Loucy (cell line): ENCODE data around the gene ANTXR2.

Experiments used
- H2AFZ ChIP-seq: fragments of 200-600 bp; sonication (generic); 2 replicates; pipeline ENCODE4 v1.6.0; 2016; ENCODE audit warnings: antibody characterized with exemption, mild to moderate bottlenecking, low read length, moderate library complexity
- H3F3A ChIP-seq: fragments of 200-600 bp; 2 replicates; pipeline ENCODE4 v1.6.0; 2016; ENCODE audit warnings: antibody characterized with exemption, low read depth, mild to moderate bottlenecking
- H3K27me3 ChIP-seq: fragments of 200-600 bp; sonication (generic); 2 replicates; pipeline ENCODE4 v1.6.1; 2014; ENCODE audit warnings: low read length, mild to moderate bottlenecking; ENCODE audit not compliant: insufficient read depth, poor library complexity, severe bottlenecking
- H3K36me3 ChIP-seq: fragments of 200-600 bp; sonication (generic); 2 replicates; pipeline ENCODE4 v1.6.1; 2016; ENCODE audit warnings: low read length; ENCODE audit not compliant: insufficient read depth
- H3K4me1 ChIP-seq: fragments of 200-600 bp; sonication (generic); 2 replicates; pipeline ENCODE4 v1.5.1; 2014; ENCODE audit warnings: low read length, mild to moderate bottlenecking; ENCODE audit not compliant: insufficient read depth, poor library complexity, severe bottlenecking
- H3K4me2 ChIP-seq: fragments of 200-600 bp; sonication (generic); 2 replicates; pipeline ENCODE4 v1.6.0; 2014; ENCODE audit warnings: antibody characterized with exemption, low read length, low read depth, mild to moderate bottlenecking; ENCODE audit not compliant: poor library complexity, severe bottlenecking
- H3K4me3 ChIP-seq: fragments of 200-600 bp; sonication (generic); 2 replicates; pipeline ENCODE4 v1.5.1; 2014; ENCODE audit warnings: low read length, mild to moderate bottlenecking, mixed read lengths; ENCODE audit not compliant: poor library complexity, severe bottlenecking
- H3K79me2 ChIP-seq: fragments of 200-600 bp; sonication (generic); 2 replicates; pipeline ENCODE4 v1.6.1; 2014; ENCODE audit warnings: low read length; ENCODE audit not compliant: insufficient read depth
- H3K9ac ChIP-seq: fragments of 200-600 bp; sonication (generic); 2 replicates; pipeline ENCODE4 v1.6.0; 2014; ENCODE audit warnings: mild to moderate bottlenecking, low read depth, low read length, moderate library complexity; ENCODE audit not compliant: poor library complexity, severe bottlenecking
- H3K9me2 ChIP-seq: fragments of 200-600 bp; sonication (generic); replicated peaks from 2 replicates; pipeline ENCODE4 v1.6.1; 2016; ENCODE audit warnings: low read depth, low read length, mixed read lengths
- H3K9me3 ChIP-seq: fragments of 200-600 bp; sonication (generic); 2 replicates; pipeline ENCODE4 v1.6.1; 2014; ENCODE audit warnings: mild to moderate bottlenecking, antibody characterized with exemption, low read length, low read depth; ENCODE audit not compliant: insufficient read depth
- H4K20me1 ChIP-seq: fragments of 200-600 bp; sonication (generic); 2 replicates; pipeline ENCODE4 v1.6.0; 2014; ENCODE audit warnings: antibody characterized with exemption, low read length, mild to moderate bottlenecking; ENCODE audit not compliant: insufficient read depth, poor library complexity, severe bottlenecking
- CTCF ChIP-seq: fragments of 200-600 bp; sonication (generic); conservative IDR thresholded peaks from 2 replicates; pipeline ENCODE4 v1.5.1; 2014; ENCODE audit warnings: mild to moderate bottlenecking, antibody characterized with exemption, low read length
- EZH2phosphoT487 ChIP-seq: fragments of 200-600 bp; IDR thresholded peaks from 2 replicates; pipeline ENCODE4 v1.6.1; 2018; ENCODE audit warnings: antibody characterized with exemption, mild to moderate bottlenecking, moderate library complexity, borderline replicate concordance

The ANTXR2 gene

GRCh38 chr4:80104927-80105326 is 31.9 kb upstream of the ANTXR2 start:
- H3K4me2 ChIP-seq: no peak overlapping the region
- no peak overlapping the region for H3K4me3 ChIP-seq
- TF ChIP-seq EZH2phosphoT487: no peak
- TF ChIP-seq CTCF: no peak
- H4K20me1 ChIP-seq: no peaks in the 10 kb centered on the region
- no peak overlapping the region for H2AFZ ChIP-seq
- 0 out of 2 replicates have a peak, but pooled peaks cover 4% of the 10 kb centered on the region for H3K79me2 ChIP-seq
- H3K9me2 ChIP-seq: no peaks in the 10 kb centered on the region
- no peaks in the 10 kb centered on the region for H3K27me3 ChIP-seq
- H3K9ac ChIP-seq: no peak overlapping the region
- no peaks in the 10 kb centered on the region for H3K36me3 ChIP-seq
- peaks cover 8% of the 10 kb centered on the region; the same call in 1 of the 2 replicates for H3K9me3 ChIP-seq
- H3K4me1 ChIP-seq: no peaks in the 10 kb centered on the region
- H3F3A ChIP-seq: no peaks in the 10 kb centered on the region

GRCh38 chr4:80103629-80104028 is 30.6 kb upstream of the ANTXR2 start:
- H3K79me2 ChIP-seq: 0 out of 2 replicates have a peak, but pooled peaks cover 4% of the 10 kb centered on the region

GRCh38 chr4:80101792-80102116 is 28.7 kb upstream of the ANTXR2 start:
- no peak overlapping the region for H3K4me3 ChIP-seq
- no peak overlapping the region for H3K4me2 ChIP-seq
- H3K79me2 ChIP-seq: no peaks in the 10 kb centered on the region
- 0 out of 2 replicates have a peak, but pooled peaks cover under 1% of the 10 kb centered on the region for H3K9me3 ChIP-seq
- no peaks in the 10 kb centered on the region for H4K20me1 ChIP-seq
- peaks cover 4% of the 10 kb centered on the region; the same call in 1 of the 2 replicates for H3K36me3 ChIP-seq
- H3F3A ChIP-seq: no peaks in the 10 kb centered on the region
- no peak for TF ChIP-seq EZH2phosphoT487
- no peak for TF ChIP-seq CTCF
- H3K27me3 ChIP-seq: no peaks in the 10 kb centered on the region
- H3K9ac ChIP-seq: no peak overlapping the region
- H3K9me2 ChIP-seq: no peaks in the 10 kb centered on the region
- H2AFZ ChIP-seq: no peak overlapping the region
- no peaks in the 10 kb centered on the region for H3K4me1 ChIP-seq

More at GRCh38 chr4:80103629-80104028, 30.6 kb upstream of the ANTXR2 start:
- Histone ChIP-seq H4K20me1 (no peaks in the 10 kb centered on the region), H2AFZ (no peak overlapping the region), H3K4me3 (no peak overlapping the region), H3K4me2 (no peak overlapping the region), H3K27me3 (no peaks in the 10 kb centered on the region), H3F3A (no peaks in the 10 kb centered on the region), H3K9ac (no peak overlapping the region), H3K36me3 (no peaks in the 10 kb centered on the region), H3K4me1 (no peaks in the 10 kb centered on the region), H3K9me2 (no peaks in the 10 kb centered on the region), H3K9me3 (peaks cover 8% of the 10 kb centered on the region; the same call in 1 of the 2 replicates)
- TF ChIP-seq EZH2phosphoT487: no peak
- TF ChIP-seq CTCF: no peak
